Posterior vena cava (tissue), 2 donors: Measurements from ENCODE around the gene RNF11. TPM values are rescaled to one million over a fixed set of nuclear protein-coding genes. Genes with fewer than 3 reads are reported as not detected.

Experiments used
- DNase-seq: peaks from one replicate; pipeline ENCODE4 v3.0.0-alpha.2; 2020; ENCODE audit warnings: low spot score
- intact Hi-C, 2 donors: fragments of 100-400 bp; cut with DNase I; formaldehyde crosslinking; loops; one replicate each; pipeline versions ENCODE4 v1.14.1 to v1.14.2; 2022 to 2023
- total RNA-seq, 2 donors: library from RNA; stranded (reverse); fragmentation: NEBNext Ultra II Directional; extraction: Animal tissue kit (Norgen Biotek cat#: 25700); gene quantifications; one replicate each; pipeline ENCODE4 v1.2.1, GENCODE V29; 2021
- donor health status: DM: yes; HTN: yes; CAD: no.
- donor health status: DM: yes; HTN: yes; CAD: no.

RNF11 gene
- total RNA-seq, 2 donors from 2014 or later = 101 to 114 TPM

GRCh38 chr1:51303751-51304251, 67.7 kb downstream of the RNF11 start:
- intact Hi-C loops = no loop called here
- peak; percentile 71 for DNase-seq

- intact Hi-C loops = no loop called here
- no peak for DNase-seq
These were observed 68.3 kb downstream of the RNF11 start for GRCh38 chr1:51304360-51304759.

DNA sequence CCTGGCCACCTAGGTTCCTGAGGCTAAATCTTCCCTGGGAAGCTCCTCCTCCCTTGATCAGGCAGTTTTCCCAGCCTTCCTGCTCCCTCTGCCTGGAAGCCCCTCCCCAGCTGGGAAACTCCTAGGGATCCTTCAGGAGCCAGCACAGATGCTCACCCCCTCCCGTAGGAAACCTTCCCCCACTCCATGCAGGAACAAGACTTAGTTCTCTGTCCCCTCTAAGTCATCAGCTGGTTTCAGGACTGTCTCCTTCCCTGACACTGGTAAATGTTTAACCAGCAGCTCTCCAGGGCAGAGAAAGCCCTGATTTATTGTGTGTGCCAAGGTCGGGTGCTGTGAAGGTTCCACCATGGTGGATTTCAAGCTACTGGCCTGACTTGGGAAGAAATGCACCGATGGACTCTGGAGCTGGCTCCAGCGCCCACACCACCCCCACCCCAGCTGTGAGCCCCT, 69.3 kb downstream of the RNF11 start:
- intact Hi-C loops = no loop called here

GRCh38 chr1:51306950-51307349, 70.9 kb downstream of the RNF11 start:
- intact Hi-C loops = no loop called here
- DNase-seq = no peak

More for the DNA sequence above, 69.3 kb downstream of the RNF11 start:
- no peak for DNase-seq

GRCh38 chr1:51308636-51309035, 72.6 kb downstream of the RNF11 start:
- DNase-seq = peak; percentile 58
- intact Hi-C loops = no loop called here

DNA sequence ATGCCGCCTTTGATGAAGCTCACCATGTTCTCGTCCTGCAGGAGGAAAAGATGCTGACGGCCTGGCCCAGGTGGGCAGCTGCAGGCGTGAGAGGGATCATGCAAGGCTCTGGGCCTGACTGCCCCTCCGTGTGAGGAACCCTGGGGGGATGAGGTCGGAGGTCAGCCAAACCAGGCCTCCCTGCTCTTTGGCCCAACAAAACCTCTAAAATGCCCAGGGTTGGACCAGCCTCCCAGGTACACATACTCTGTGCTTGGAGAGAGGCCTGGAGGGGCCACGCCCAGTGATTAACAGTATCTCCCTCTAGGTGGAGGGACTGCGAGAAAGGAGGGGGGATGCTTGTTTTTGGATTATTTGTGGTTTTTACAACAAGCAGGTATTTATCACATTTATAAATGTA, 73.2 kb downstream of the RNF11 start:
- intact Hi-C loops = no loop called here
- DNase-seq = peak; percentile 45

- intact Hi-C loops = no loop called here
- DNase-seq = no peak
These were observed 75.0 kb downstream of the RNF11 start for GRCh38 chr1:51310871-51311613.

- intact Hi-C loops = no loop called here
- DNase-seq = peak; percentile 53
These were observed 75.8 kb downstream of the RNF11 start for GRCh38 chr1:51311826-51312225.

GRCh38 chr1:51312718-51313117, 76.6 kb downstream of the RNF11 start:
- intact Hi-C loops = no loop called here

GRCh38 chr1:51313268-51313852, 77.3 kb downstream of the RNF11 start:
- intact Hi-C loops = no loop called here
- DNase-seq = peak; percentile 52

More at GRCh38 chr1:51312718-51313117, 76.6 kb downstream of the RNF11 start:
- DNase-seq = peak; percentile 66

DNA sequence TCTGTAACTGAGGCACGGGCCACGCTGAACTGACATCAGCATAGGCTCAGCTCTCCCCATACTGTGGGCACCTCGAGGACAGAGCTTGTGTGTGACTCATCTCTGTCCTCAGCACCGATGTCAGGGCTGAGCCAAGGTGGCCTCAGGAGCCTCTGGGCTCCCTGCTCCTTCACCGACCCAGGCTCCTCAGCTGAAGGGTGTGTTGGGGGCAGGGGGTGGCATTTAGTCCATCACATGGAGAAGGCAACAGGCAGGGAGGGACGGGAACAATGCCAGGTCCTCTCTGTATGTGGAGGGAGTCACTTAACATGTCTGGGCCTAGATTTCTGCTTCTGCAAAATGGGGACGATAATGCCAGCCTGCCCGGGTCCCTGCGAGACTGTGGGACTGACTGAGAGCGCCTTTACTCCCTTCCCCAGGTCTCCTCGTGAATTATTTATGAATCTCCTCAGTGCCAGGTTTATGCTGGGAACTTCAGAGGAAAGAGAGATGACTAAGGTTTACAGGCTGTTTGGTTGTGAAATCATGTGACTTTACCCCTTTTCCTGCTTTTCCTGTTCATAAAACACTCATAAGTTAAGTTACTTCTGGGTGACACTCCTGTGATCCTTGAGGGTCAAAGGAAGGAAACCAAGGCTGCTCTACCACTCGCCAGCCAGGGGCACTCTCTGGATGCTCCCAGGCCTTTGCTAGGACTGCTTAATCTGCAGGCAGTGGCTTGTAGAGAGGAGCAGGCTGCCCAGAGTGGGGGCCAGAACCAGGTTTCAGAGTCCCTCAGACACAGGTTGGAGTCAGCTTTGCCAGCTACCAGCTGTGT, 78.1 kb downstream of the RNF11 start:
- peak; percentile 78 for DNase-seq
- intact Hi-C loops = no loop called here

- intact Hi-C loops = no loop called here
- no peak for DNase-seq
These were observed 78.9 kb downstream of the RNF11 start for GRCh38 chr1:51314974-51315373.

- no peak for DNase-seq
- intact Hi-C loops = no loop called here
These were observed 80.2 kb downstream of the RNF11 start for GRCh38 chr1:51316113-51316845.

GRCh38 chr1:51316846-51317120, 80.7 kb downstream of the RNF11 start:
- intact Hi-C loops = no loop called here
- DNase-seq = no peak

- intact Hi-C loops = no loop called here
These were observed 81.7 kb downstream of the RNF11 start for GRCh38 chr1:51317798-51318197.

DNA sequence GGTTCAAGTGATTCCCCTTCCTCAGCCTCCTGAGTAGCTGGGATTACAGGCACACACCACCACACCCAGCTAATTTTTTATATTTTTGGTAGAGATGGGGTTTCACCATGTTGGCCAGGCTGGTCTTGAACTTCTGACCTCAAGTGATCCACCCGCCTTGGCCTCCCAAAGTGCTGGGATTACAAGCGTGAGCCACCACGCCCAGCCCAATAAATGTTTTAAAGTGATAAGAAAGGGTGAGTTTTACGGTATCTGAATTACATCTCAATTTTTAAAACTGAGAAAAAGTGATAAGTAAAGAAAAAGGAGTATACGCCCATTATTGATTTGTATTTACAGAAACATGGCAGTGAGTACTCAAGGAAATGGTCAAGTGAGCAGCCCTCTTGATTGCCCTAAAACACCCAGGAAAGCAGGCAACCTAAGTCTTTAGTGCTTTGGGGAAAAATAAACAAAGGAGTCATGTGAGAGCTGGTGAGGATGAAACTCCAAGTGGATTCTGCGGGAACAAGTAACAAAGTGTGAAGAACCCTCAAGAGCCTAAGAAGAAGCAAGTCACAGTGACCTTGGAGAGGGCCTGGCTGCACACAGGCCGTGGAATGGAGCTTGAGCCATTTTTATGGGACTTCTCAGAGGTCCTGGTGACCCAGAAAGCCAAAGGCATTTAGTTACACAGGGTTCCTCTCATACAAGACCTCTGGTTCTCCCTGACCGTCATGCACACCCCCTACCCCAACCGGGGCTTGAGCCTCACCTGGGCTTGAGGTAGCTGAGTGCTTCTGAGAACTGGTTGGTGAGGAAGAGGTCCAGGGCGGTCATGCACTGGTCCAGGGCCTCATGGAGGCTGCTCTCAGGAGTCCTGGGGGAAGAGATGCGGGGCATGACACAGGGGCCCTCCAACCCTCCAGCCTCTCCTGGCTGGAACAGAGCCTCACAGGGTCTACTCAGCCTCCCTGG, 85.2 kb downstream of the RNF11 start:
- no peak for DNase-seq
- intact Hi-C loops = no loop called here

More at GRCh38 chr1:51317798-51318197, 81.7 kb downstream of the RNF11 start:
- no peak for DNase-seq

DNA sequence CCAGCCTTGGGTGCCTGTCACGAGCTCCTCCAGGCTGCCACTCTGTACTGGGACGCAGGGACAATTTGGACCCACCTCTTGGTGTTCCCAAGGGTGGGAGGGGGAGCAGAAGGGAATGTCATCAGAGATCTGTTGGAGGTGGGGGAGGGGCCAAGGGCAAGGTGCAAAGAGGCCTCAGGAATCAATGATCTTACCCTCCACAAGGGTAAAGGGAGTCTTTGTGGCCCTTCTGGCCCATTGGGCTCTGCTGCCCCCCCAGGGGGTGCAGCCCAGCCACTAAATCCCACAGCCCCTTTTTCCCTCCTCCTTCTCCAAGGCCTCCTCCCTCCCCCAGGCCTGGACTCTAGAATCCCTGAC, 85.8 kb downstream of the RNF11 start:
- intact Hi-C loops = no loop called here
- DNase-seq = no peak

DNA sequence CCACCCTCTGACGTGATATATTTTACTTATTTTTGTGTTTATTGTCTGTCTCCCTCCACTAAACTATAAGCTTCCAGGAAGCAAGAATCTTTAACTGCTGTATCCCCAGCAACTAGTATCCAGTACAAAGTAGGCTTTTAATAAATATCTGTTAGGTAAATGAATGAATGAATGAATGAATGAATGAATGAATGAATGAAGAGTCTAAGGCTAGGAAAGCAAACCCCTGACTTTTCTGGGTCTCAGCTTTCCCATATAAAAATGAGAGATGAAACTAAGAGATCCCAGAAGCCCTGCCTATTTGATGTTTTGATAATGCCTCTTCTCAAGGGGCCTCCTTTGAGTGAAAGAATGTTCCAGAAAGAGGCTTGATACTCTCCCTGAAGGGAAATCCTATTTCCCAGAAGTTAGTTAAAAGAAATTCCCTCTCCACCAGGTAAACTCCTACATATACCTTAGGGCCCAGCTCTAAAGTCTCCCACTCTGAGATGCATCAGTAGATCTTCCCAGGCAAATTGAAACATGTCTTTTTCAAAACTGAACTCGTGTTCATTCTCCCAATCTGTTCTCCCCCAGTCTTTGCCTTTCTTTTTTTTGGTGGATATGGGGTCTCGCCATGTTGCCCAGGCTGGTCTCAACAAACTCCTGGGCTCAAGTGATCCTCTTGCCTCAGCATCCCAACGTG, 86.5 kb downstream of the RNF11 start:
- DNase-seq = no peak
- intact Hi-C loops = no loop called here
